HG03159 (cell line): Measurements from ENCODE around the gene EIF4E3.

Experiments
- ATAC-seq: cut with Tn5 transposase; IDR thresholded peaks from one replicate; pipeline ENCODE4 v1.9.1; 2021; ENCODE audit warnings: mild to moderate bottlenecking, moderate library complexity; ENCODE audit not compliant: unreplicated experiment

EIF4E3 gene

DNA sequence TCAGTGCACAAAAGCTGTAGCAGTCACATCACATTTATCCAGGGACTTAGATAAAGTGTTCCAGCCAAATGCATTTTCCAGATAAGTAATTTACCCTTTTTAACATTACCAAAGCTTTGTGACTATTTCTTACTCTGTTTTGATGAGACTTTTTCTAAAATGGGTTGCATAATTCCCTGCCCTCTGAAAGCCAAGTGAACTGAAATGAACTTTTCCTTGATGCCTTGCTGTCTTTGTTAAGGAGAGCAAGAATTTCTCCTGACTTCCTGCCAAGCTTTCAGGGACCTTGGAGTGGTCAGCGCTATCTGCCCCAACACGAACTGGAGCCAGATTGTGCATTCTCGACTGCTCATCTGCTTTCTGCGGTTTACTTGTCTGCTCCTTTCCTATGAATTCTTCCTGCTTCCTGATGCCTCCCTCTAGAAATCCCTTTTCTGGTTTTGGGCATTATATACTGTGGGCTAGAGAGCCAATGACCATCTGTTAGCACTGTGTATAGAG, 34.8 kb downstream of the EIF4E3 start:
- no peak for ATAC-seq

DNA sequence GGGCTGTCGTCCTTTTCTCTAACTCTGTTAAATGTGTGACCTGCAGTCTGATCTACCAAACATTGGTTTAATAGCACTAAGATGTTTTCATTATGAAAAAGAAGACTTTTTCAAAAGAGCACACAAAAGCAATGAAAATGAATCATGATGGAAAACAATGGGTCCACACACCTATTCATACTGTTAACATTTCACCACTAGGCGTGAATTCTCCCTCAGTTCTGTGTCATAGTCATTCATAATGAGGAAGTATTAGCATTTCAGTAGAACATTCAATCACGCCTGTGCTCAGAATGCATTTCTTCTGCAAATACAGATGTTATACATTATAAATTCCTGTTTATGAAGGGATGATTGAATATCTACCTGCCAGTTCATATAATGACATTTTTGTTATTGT, 35.9 kb downstream of the EIF4E3 start:
- no peak for ATAC-seq

DNA sequence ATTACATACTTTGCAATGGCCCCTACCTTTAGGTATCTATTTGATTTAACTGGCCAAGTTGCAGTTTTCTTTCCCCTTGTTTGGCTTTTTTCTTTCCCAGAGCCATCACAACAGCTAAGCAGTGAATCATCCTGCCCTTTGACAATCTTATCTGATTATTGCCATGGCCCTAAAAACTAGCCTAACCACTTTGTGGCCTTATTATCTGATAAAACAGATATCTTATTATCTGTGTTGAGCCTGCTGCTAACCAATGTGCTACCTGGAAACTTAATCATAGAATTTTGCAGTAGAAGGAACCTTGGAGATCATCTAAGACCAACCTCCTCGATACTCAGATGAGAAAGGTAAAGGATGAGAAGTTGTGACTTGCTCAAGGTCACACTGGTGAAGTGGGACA, 37.1 kb downstream of the EIF4E3 start:
- ATAC-seq = no peak

DNA sequence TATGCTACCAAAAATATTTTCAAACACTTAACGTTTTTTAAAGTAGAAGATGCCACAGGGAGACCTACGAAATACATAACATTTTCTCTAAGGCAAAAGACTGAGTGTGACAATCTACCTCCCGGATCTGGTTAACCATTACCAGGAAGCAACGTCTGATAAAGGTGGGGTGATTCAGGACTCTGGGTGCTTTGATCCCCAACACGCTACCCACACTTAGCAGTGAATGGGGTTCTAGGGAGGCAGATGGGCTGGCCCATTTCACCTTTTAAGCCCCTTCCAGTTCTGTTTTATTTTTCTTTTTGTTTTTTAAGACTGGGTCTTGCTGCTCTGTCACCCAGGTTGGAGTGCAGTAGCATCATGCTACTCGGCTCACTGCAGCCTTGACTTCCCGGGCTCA, 39.5 kb downstream of the EIF4E3 start:
- no peak for ATAC-seq

DNA sequence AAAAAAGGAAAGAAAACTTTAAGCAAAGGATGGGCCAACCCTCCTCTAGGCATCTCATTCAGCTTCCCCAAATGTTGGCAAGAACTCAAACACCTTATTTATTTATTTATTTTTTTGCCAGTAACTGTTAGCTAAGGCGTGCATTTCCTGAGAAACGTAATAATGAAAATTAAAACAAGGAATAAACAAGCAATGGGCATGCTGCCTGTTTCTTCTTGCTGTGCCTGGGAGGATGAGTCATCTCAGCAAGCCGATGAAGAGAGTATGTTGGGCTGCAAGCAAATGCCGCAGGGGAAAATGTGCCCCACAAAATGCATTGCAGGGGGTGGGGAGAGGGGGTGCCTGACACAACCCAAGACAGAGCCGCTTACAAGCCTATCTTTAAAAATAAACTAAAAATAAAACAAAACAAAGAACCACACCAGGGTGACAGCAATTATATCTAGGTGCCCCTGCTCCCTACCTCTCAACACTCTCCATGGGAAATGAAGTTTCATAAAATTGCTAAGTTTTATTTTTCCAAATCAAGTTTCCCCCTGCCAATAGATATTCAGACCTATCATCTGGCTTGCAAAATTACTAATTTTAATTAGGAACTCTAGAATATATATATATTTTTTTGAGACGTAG, 40.3 kb downstream of the EIF4E3 start:
- no peak for ATAC-seq

DNA sequence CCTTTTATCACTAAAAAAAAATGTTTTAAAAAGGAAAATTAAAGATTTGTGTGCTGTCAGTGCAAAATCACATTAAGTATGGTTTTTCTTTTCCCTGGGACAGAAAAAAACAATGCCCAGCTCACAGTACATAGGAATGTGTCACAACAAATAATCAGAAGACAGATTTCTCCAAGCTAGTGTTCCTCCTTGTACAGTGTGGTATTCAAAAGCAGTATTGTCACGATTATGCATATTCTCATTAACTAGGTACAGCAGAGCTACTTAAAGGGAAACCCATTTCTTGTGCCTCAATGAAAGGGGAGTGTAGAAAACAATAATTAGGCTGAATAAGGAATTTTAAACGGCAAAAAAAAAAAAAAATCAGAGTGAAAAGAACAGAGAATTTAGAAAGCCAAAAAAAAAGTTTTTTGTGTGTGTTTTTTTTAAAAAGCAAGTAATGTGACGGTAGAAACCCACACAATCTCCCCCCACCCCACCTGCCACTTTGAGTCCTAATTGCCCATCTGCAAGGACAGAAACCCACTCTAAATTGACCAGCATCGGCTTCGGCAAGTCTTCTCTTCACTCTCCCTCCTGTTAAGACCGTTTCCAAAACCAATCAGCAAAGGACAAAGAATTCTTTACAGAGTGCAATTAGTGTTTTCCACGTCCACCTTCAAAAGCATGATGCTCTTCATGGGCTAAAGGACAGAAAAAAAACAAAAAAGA, 41.0 kb downstream of the EIF4E3 start:
- ATAC-seq = no peak

DNA sequence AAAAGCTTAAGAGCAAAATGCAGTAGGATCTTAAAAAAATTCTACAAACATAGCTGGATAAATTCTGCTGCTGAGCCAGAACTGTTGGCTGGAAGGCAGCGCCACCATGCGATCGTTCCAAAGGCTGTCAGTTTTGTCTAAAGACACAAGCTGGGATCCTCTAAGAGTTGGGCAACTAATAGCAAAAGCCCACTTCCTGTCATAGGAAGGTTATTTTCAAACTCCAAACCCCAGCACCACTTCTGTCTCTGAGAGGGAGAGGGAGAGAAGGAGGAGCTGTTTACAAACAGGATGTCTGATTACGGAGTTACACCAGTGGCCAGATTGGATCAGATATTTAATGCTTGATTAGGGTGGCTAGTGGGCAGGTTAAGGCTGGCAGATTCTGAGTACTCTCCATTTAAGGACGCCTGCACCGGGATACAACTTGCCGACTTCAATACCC, 44.0 kb downstream of the EIF4E3 start:
- no peak for ATAC-seq

DNA sequence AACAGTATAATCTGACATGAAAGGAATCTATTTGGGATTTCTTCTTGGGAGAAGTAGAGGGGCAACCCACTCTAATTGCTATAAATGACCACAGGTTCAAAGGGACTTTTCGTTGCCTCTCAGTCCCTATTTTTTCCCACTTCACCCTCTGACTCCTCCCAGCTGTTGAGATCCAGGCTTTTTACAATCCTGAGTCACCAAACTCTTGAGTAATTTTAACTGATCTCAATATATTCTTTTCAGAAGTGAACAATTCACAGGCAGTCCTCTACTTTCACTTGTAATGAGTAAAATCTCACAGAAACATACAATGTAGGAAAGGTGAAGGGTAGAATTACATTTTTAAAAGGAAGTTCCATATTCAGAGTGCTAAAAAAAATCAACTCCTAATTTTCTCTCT, 44.6 kb downstream of the EIF4E3 start:
- no peak for ATAC-seq

DNA sequence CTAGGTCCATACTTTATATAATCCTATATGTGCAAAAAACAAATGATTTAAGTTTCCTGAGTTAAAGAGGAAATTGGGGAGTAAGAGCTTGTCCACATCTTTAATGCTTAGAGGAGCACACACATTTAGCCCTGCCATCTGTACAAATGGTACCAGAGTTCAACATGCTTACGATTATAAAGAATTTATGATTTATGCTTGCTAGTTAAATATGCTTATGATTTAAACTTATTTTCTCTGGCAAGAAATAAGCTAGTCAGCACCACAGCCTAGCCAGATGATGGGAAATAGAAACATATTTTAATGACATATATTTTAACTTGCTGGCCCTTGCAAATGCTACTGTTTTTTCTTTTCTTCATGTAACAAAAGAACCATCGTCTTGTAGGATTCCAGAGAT, 48.3 kb downstream of the EIF4E3 start:
- ATAC-seq = no peak

DNA sequence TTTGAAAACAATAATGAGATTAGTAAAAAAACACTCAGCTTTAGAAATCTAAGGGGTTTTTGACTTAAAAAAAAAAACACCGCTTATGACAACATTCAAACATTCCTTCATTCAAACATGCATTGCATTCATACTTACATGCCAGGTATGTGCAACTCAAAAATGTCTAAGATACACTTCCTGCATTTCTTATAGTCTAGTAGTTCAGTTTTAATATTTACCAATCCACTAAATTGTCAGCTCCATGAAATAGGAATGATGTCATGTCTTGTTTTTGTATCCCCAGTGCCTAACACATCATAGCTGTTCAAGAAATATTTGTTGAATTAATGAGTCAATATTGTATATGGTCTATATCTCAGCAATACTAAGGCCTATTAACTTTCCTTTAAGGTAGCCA, 51.7 kb downstream of the EIF4E3 start:
- no peak for ATAC-seq

DNA sequence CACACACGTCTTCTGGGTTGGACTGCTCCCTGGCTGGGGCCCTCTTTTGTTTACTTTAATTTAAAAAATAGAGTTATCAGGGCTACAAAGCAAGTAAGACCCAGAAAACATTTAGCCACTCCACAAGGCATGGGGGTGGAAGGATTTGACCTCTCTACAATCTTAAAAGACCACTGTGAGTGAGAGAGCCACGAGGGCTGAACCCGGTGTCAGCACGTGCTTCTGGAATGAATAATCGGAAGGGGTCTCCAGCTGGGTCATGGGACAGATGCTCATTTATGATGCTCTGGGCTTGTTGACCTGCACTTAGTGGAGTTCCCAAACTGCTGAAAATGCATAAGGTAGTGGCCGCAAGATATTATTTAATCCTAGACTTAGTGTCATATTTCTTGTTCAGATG, 52.4 kb downstream of the EIF4E3 start:
- ATAC-seq = no peak

DNA sequence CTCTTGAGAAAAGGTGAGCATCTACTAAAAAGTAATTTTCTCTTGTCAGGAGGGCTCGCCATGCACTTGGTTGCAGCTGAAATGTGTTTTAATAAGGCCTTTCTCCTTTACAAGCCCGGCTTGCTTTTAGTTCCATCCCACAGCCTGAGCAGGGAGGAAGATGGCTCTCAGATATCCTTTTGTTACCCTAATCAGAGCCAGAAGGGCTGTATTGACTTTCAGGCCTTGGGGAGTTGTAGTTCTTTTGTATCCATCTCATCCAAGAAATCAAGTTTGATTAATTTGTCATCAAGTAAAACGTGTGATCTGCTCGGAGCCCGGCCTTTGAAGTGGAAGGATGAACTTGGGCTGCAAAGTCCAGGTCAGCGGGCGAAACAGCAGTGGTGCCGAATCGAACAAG, 52.9 kb downstream of the EIF4E3 start:
- ATAC-seq = no peak

DNA sequence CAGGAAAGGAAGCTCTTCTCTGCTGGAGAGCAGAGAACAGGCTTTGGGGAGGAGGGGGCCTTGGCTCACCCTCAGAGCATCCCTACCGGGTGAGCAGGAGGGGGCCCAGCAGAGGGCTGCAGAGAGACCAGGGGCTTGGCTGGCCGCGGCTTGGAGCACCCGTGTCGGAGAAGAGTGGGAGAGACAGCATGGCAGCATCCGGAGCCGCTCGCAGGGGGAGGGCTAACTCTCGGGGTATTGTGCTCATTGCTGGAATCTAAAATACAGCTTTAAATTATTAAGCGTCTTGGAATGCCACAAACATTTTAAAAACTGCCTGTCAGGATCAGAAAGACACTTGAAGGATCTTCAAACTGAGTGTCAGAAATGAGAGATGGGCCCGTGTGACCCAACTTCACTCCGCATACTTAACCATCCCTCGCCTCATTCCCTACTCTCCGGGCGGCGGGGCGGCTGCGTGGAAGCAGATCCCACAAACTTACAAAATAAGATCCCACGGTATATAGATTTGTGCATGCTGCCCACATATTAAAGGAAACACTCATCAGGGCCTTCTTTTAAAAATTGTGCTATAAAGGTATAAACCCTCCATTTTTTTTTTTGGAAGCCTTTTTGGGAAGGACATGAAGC, 53.9 kb downstream of the EIF4E3 start:
- ATAC-seq = no peak

DNA sequence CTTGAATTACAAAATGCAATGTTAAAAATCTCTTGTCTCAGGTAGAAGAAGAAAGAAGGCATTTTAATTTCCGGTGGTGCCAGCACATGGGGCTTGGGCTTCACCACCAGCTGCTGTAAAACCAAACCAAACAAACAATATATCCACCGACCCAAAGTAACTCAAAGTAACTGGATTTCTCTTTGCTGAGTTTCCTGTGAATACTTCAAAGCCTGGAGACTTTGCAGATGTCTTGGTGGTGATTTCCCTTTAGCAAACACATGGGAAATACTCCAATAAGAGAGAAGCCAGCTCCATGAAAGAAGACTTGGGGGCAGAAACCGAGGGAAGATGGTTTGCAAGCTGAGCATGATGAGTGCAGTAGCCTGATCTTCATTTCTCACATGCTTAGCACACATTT, 62.6 kb downstream of the EIF4E3 start:
- ATAC-seq = no peak

DNA sequence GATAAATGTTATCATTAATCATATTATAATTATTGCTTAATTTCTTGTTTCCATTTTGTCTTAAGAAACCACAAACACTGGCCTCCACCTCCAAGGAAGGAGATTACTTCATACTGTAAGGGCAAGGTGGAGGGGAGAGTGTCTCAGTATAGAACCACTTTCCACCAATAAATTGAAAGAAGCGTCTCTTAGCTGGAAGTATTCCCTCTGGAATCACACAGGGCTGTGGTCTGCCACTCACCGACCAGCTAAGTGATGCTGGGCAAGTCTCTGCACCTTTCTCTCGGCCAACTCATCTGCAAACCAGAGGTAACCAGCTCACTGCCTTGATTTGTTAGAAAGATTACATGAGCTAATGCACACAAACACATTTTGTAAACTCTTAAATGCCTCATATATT, 63.1 kb downstream of the EIF4E3 start:
- no peak for ATAC-seq

DNA sequence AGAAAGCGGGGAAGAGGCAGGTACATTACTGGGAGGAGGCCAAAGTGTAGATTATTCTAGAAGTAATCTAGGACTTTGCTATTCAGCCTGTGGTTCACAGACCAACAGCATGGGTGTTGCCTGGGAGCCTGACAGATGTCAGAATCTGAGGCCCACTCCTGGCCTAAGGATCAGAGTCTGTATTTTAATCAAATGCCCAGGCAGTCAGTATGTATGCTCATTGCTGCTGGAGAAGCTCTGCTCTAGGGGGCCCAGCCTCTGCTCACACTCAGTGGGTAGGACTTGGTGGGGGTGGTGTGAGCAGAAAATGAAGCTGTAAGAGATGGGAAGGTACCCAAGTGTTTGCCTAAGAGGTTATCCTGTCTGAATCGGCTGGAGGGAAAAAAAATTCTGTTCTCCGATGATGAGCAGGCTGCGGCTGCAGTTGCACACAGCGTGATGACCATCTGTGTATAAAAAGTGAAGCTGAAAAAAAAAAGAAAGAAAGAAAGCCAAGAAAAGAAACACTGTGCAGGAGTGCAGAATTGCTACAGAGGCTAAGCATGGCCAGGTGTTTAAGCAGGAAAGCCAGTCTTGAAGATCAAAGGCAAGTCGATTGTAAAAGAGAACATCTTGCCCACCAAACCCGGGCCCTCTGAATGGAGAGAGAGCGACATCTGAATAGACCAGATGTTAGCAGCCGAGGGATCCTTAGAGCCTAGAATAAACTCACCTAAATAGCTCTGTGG, 65.2 kb downstream of the EIF4E3 start:
- no peak for ATAC-seq

DNA sequence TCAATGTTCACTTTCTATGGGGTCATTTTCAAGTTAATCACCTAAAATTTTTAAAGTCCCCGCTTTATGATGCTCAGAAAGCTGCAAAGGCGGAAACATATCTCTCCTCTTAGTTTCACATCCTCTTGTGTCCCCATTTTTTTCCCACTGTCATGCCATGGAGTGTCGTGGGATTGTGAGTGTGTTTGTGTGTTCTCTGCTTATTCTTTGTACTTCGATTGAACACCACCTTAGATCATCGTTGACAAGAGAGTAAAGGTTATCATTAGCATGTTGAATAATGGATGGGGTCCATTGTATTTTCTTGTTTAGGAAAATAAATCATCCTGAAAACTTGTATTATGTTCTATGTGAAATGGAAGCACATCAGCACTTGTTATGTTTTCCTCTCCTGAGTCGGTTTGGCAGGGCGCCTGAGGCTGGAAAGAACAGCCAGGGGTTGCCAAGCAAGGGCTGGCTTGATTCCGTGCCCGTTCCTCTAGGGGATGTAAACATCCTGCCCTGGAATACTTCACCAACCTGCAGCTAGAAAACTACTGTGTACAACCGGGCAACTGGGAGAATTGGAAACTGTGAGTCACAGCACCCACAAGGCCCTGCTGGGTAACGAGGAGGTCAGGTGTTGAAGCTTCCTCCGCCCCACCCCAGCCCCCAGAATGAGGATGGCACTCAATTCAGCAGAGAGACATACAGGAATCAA, 67.2 kb downstream of the EIF4E3 start:
- ATAC-seq = no peak

DNA sequence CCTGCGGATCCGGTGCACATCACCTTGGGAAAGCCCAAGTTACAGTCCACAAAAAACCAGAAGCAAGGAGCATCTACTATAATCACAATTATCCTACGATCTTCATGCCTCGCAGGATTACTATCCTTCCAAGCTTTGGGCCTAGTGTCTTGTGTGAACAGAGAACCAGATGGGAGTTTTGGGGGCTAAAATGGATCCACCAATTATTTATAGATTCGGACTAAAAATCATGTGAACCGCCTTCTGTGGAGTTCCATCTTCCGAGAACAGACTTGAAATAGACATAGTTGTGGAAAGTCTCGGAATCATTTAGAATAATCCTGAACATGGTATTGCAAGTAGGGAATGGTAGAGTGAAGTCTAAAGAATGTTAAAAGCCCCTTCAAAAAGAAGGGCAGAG, 70.1 kb downstream of the EIF4E3 start:
- no peak for ATAC-seq

DNA sequence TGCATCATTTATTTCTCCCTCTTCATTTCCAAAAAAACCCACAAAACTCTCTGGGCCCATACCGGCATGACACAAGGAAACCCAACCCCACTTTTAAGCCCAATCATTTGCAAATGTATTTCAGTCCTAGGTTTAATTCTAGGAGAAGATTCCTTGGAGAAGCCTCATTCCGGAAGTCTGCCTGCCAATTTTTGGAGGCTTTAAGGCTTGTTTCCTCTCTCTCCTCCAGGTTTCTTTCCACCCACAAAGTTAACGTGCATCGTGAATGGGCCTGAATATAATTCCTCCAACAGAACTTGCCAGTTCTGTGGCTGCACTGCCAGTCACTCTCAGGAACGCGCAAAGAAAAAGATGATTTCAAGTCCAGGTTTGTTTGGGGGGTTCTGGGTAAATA, 71.8 kb downstream of the EIF4E3 start:
- no peak for ATAC-seq

DNA sequence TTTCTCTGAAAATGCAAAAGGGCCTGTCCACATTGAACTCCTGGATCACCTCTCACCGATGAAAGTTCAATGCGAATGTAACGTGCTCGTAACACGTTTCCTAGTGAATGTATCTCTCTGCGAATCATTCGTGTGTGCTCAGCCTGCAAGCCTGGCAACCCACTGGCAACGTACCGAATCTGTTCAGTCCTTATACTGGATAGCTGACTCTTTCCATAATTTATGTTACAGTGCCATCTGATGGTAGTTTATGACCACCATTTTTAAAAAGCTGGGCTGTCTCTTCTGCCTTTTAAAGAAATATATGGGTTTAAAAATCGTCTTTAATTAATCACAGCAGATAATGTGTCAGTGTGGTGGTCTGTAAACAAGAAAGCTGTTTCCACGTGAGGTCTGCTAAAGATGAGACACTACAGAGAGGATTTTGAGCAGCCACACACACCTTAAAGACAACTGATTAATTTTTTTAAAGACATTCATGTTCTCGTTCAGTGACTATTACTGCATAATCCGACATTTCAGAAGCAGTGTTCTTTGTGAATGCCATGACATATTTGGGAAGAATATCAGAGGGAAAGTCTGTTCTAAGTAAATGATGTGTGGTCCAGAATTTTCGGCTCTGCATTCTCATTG, 72.3 kb downstream of the EIF4E3 start:
- peak; percentile 48 for ATAC-seq

DNA sequence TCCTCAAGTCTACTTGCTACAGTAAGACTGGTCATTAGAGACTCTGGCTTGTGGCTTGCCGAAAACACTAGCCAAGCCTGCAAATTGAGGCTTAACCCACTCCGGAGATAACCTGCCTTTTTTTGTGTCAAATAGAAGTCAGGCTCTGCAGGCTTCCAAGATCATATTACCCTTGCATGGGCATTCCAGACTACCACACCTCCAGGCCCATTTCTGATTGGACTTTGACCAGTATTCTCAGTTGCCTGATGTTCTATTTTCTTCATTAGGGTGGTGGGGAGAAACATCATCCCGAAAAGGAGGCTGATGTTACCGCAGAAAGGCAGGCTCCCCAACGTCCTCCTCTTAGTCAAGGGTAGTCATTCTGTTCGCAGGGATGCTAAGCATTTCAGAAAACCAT, 73.6 kb downstream of the EIF4E3 start:
- ATAC-seq = no peak
